Islet precursor cell (in vitro differentiated cells): Measurements from ENCODE around the gene ZNF473.
"Not testable (repeated sequence)": the region's sequence is repeated elsewhere in the genome, so short reads cannot be mapped to it uniquely, and the experiment has no call there.

Experiments used
- DNase-seq: peaks from one replicate; pipeline ENCODE4 v3.0.0-alpha.2; 2018

The ZNF473 gene

GRCh38 chr19:50051228-50051895 lies 25.6 kb downstream of the ZNF473 start:
- DNase-seq = not testable (repeated sequence)

DNA sequence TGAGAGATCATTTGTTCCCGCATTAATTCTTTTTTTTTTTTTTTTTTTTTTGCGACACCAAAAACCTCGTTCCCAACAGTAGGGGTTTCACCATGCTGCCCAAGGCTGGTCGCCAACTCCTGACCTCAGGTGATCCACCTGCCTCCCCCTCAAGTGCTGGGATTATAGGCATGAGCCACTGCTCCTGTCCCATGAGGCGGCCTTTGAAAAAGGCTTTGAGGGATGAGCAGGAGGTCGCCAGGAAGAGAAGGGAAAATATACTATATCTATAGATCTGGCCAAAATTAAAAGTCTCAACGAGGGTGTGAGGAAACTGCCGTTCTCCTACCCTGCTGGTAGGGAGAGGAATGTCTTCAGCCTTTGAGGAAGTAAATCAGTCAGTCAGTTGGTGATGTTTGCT lies 26.2 kb downstream of the ZNF473 start:
- DNase-seq = no peak

DNA sequence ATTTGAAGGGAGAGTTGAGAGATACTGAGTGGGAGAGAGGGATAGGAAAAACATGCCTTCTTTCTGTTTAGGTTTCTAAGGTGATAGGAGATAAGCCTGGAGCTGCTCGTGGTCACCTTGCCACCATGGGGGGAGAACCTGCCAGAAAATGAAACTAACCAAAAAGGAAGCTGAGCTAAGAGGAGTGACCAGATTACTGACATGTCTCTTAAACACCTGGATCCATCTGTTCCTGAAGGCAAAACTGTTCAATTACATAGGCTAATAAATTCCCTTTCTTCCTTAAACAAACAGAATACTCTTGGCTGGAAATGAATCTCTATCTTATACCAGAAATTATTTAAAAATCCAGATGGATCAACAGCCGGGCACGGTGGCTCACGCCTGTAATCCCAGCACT lies 27.3 kb downstream of the ZNF473 start:
- no peak for DNase-seq

GRCh38 chr19:50058425-50058824 lies 32.6 kb downstream of the ZNF473 start:
- no peak for DNase-seq

GRCh38 chr19:50059045-50059444 lies 33.2 kb downstream of the ZNF473 start:
- no peak for DNase-seq

GRCh38 chr19:50060107-50060506 lies 34.3 kb downstream of the ZNF473 start:
- DNase-seq = no peak

GRCh38 chr19:50061650-50062049 lies 35.8 kb downstream of the ZNF473 start:
- DNase-seq = no peak

DNA sequence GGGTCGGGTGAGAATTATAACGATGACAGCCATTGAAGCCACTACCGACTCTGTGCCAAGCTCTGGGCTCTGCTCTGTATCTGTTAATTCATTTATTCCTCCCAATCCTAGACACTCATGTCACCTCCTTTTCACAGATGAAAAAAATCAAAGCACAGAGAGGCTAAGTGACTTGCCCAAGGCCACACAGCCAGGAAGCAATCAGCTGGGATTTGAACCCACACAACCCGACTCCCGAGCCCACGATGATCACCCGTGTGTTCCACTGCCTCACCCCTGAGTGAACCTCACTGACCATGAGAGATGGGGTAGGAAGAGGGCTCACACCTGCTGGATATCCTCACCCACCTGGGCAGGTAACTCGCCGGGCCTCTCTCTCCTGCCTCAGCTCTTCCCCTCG lies 40.1 kb downstream of the ZNF473 start:
- DNase-seq = no peak

- DNase-seq = no peak
Observed at GRCh38 chr19:50067575-50067974, 41.8 kb downstream of the ZNF473 start.

DNA sequence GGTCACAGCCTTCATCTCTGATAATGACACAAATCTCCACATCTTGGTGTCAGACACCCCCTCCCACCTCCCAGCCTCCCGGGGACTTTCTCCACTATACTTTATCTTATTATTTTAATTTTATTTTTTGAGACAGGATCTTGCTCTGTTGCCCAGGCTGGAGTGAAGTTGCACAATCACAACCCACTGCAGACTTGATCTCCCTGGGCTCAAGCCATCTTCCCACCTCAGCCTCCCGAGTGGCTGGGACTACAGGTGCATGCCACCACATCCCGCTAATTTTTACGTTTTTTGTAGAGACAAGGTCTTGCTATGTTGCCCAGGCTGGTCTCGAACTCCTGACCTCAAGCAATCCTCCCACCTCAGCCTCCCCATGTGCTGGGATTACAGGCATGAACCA lies 42.6 kb downstream of the ZNF473 start:
- DNase-seq = not testable (repeated sequence)

GRCh38 chr19:50075076-50075475 lies 49.3 kb downstream of the ZNF473 start:
- not testable (repeated sequence) for DNase-seq

DNA sequence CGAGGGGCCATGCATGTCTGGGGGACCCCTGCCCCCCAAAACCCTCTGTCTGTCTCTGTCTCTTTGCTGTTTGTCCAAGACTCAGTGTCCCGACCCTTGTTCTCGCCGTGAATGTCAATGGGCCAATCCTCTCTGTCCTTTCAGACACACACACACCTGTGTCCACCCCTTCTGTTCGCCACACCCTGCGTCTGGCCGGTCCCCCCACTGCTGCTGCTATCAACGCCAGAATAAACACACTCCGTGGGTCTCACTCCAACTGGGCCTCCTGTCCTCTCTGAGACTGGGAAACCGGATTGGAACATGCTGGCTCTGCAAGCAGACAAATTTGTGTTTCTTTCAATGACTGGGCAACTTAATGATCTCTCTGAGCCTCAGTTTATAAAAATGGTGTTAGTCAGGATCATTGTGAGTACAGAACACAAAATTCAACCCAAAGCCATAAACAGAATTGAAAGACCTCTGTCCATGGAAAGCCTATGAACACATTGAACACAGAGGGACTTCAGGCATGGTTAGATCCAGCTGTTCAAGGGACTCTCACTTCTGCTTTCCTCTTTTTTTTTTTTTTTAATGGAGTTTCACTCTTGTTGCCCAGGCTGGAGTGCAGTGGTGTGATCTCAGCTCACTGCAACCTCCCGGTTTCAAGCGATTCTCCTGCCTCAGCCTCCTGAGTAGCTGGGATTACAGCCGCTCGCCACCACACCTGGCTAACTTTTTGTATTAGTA lies 50.0 kb downstream of the ZNF473 start:
- not testable (repeated sequence) for DNase-seq

DNA sequence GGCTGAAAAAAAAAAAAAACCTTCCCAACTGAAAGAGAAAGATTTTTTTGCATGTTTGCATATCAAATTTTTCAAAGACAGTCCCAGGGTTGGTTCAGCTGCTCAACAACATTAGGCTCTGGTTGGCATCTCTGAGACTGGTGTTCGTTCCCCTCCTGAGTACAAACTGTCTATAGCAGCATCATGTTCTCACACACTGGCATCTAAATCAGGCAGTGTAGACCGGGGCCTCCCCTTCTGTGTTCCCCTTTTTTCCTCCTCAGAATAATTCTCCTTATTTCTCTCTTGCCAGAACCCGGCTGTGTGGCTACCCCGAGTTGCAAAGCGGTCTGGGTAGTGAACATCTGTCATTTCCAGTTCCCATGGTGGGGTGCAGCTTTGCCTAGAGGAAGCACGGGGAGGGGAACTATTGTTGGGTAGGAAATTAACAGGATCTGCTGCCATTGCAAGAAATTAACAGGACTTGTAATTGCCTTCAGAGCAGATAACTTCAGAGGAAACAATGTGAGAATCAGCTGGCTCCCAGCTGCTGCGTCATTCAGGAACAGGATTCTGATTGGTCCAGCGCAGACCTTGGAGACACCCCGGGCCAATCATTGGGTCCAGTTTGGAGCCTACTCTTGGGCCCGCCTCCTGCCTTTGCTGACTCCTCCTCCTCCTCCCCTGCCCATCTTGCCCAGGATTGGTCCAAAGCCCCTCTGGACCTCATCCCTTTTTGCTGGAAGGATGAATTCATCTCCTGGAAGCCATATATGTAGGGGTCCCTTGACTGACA lies 51.0 kb downstream of the ZNF473 start:
- DNase-seq = not testable (repeated sequence)

DNA sequence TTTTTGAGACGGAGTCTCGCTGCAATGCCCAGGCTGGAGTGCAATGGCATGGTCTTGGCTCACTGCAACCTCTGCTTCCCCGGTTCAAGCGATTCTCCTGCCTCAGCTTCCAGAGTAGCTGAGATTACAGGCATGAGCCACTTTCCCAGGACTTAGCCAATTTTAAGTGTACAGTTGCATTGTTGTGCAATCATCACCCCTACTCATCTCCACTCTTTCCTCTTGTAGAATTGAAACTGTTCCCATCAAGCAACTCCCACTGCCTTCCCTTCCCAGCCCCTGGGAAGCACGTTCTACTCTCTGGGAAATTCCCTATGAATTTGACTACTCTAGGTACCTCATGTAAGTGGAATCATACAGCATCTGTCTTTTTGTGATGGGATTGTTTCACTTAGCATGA lies 53.2 kb downstream of the ZNF473 start:
- not testable (repeated sequence) for DNase-seq

GRCh38 chr19:50084440-50084839 lies 58.6 kb downstream of the ZNF473 start:
- DNase-seq = not testable (repeated sequence)

DNA sequence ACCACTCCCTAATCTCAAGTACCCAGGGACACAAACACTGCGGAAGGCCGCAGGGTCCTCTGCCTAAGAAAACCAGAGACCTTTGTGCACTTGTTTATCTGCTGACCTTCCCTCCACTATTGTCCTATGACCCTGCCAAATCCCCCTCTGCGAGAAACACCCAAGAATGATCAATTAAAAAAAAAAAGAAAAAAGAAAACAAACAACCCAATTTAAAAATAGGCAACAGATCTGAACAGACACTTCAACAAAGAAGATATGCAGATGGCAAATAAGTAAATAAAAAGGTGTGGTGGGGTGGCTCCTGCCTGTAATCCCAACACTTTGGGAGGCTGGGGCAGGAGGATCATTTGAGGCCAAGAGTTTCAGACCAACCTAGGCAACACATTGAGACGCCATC lies 61.3 kb downstream of the ZNF473 start:
- DNase-seq = not testable (repeated sequence)

DNA sequence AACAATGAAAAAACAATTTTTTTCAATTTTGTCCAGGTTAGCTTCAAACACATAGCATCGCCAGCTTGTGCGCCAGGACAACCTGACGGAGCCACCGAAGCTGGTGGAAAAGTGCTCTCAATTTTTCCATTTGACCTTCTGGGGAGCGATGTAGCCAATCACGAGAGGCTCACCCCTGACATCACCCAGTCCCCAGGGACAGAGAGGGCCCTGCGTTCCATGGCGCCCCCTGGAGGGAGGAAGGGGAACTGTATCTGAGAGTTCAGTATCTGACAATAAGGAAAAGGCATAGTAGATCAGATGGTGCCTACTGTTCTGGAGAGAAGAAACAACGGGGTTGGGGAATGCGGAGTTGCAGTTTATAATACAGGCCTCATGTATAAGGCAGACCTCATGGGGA lies 64.9 kb downstream of the ZNF473 start:
- not testable (repeated sequence) for DNase-seq

DNA sequence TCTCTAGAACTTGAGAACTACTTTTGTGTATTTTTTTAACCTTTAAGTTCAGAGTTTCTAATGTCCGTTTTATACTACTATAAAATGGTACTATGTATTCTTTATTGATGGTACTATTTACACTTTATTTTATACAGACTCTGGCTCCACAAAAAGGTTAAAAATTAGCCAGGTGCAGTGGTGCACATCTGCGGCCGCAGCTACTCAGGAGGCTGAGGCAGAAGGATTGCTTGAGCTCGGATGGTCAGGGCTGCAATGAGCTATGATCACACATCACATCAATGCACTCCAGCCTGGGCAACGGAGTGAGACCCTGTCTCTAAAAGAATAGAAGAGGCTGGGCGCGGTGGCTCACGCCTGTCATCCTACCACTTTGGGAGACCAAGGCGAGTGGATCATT lies 66.0 kb downstream of the ZNF473 start:
- DNase-seq = not testable (repeated sequence)

- not testable (repeated sequence) for DNase-seq
Observed at GRCh38 chr19:50092597-50092996, 66.8 kb downstream of the ZNF473 start.

DNA sequence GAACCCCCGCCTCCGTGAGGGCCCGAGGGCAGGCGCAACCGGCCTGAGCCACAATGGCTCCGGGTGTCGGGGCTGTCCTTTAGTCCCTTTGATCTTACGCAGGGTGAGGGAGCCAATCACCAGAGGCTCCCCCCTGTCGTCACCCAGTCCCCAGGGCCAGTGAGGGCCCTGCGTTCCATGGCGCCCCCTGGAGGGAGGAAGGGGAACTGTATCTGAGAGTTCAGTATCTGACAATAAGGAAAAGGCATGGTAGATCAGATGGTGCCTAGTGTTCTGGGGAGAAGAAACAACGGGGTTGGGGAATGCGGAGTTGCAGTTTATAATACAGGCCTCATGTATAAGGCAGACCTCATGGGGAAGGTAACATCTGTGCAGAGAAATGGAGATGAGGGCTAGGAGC lies 72.1 kb downstream of the ZNF473 start:
- not testable (repeated sequence) for DNase-seq

DNA sequence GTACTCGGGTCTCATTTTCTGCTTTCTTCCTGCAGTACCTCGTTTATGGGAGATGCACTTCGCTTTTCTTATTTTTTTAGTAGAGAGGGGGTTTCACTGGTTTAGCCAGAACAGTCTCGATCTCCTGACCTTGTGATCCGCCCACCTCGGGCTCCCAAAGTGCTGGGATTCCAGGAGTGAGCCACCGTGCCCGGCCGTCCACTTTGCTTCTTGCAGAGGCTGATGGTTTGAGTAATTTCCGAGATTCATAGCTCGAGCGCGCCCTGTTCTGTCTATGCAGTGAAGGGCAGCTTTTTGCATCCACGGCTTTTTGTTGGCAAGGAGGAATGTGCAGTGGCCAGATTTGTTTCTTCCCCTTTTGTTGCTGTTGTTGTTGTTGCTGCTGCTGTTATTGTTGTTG lies 73.1 kb downstream of the ZNF473 start:
- not testable (repeated sequence) for DNase-seq

GRCh38 chr19:50099696-50100095 lies 73.9 kb downstream of the ZNF473 start:
- DNase-seq = not testable (repeated sequence)

DNA sequence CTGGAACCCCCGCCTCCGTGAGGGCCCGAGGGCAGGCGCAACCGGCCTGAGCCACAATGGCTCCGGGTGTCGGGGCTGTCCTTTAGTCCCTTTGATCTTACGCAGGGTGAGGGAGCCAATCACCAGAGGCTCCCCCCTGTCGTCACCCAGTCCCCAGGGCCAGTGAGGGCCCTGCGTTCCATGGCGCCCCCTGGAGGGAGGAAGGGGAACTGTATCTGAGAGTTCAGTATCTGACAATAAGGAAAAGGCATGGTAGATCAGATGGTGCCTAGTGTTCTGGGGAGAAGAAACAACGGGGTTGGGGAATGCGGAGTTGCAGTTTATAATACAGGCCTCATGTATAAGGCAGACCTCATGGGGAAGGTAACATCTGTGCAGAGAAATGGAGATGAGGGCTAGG lies 75.1 kb downstream of the ZNF473 start:
- not testable (repeated sequence) for DNase-seq
